ENCODE data around the gene TRAF7.
"Not testable (repeated sequence)": the region's sequence is repeated elsewhere in the genome, so short reads cannot be mapped to it uniquely, and the experiment has no call there.

Gene TRAF7

DNA sequence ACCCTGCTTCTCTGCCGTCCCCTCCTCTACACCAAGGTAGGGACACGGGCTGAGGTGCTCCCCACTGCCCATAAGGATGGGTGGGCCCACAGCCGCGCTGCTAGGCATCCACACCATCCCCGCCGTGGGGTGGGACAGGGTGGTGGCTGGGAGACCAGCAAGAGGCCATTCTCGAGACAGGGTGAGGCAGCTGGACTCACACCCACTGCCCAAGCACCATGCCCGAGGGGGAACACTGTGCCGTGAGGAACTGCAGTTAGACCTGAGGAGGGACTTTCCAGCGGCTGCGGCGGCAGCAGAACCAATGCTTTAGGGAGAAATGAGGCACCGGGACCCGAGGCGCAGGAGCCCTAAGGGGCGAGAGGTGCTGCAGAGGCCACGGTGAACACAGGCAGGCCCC is 33.2 kb upstream of the TRAF7 start:
- DNase-seq (ENCODE audit: low read depth, low spot score), result no peak

DNA sequence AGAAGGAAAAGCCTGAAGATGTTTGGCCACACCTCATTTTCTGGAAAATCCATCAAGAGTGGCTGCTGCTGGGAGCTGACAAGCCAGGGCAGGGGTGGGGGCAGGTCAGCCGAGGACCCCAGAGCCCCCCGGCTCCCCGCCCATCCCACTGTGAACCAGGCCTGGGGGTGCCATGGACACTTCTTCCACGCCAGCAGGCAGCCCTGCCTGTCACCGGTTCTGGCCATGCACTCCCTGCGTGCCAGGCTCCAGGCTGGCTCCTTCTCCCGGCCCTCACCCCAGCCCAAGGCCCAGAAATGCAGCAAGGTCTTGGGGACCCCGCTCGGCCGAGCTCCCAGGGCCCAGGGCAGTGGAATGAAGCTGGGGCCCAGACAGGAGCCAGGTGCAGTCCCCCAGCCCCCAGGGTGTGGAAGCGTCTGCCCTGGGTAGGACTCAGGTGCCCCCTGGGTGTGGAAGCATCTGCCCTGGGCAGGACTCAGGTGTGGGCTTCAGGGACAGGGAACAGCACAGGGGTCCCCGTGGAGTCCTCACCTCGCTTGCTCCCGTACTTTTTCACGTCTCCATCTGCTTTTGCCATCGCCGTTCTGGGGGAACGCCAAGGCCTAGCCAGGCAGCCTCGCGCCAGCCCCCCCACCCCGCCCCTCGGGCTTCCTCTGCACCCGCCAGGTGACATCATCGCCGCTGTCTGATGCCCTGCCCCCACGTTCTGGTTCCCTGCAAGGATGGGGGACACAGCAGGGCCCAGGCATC is 32.5 kb upstream of the TRAF7 start:
- not testable (repeated sequence) for DNase-seq (ENCODE audit: low read depth, low spot score)

DNA sequence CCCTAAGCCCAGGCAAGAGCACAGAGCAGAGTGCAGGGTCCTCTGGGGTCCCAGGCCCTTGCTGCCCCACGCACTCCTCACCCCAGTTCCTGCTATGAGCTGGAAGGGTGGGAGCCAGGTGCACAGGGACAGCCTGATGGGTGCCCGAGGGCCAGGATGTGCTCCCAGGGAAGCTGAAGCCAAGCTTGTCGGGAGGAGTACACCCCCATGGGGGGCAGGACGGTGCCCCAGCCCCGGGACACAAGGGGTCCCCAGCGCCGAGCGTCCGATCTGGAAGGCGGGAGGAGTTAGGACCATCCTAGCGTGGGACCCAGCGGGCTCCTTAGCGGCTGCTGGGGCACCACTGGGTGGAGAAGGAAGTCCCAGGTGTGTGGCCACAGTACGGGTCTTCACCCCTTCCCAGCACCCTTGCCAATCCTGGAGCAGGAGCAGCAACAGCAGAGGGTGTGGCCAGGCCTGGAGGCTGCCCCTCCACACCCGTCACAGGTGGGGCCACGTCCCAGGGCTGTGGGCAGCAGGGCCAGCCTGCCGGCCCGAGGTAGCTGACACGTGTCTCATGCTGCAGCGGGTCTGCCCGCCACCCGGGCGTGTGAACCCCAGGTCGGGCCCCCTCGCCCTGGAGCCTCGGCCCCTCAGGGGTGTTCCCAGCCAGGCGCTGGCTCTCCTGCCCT is 31.7 kb upstream of the TRAF7 start:
- DNase-seq (ENCODE audit: low read depth, low spot score), result not testable (repeated sequence)

DNA sequence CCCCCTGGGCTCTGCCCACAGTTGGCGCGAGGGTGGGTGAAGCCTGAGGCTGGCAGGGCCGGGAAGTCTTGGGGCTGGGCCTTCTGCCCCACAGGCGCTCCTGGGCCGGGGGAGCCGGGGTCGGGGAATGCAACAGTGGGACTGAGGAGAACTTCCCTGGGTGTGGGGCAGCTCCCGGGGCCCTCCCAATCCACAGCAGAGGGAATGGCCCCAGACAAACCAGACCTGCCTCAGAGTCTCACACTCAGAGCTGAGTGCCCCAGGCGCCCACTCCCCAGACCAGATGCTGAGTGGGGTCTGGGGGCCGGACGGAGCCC is 31.2 kb upstream of the TRAF7 start:
- not testable (repeated sequence) for DNase-seq (ENCODE audit: low read depth, low spot score)

DNA sequence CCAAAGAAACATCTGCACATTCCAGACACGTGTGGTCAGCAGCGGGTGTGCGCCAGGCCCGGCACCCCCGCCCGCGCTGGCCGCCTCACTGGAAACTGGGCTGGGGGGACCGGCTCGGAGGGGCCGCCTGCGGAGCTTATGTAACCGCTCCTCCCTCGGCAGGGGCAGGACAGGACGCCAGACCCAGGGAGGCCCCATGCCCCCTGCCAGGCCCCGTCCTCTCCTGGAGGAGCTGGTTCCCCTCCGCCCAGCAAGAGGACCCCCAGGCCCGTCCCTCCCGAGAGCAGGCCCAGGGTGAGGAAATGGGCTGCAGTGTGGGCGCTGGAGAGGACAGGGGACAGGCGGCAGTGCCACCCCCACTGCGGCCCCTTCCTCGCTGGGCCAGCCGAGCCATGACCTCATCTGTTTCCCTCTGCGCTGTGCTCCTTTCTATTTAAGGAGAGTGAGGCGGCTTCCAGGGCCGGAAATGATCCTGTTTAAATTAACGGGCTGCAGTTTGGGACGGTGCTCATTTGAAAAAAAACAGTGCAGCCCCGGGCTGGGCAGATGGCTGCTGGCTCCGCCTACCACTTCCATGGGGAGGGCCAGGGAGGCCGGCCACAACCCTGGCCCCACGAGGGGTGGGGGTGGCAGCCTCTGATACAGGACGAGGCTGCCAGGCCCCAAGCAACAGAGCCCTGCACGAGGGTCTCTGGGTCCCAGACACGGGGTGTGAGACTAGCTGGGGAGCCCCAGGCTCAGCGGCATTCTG is 30.7 kb upstream of the TRAF7 start:
- not testable (repeated sequence) for DNase-seq (ENCODE audit: low read depth, low spot score)

DNA sequence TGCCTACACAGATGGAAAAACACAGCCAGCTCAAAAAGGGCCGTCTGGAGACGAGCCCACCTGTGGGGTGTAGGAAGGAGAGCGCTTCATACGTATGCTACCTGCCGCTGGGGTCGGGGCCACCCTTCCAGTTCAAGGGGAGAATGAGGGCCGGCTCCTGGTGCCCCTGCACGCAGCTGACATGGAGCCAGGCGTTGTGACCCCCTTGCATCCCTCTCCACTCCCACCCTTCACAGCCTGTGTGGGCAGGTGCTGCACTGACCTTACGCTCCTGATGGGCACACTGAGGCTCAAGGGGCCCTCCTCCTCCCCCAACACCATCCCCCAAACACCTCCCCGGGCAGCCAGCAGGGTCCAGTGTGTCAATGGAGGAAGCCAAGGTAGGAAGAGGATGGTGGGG is 30.0 kb upstream of the TRAF7 start:
- DNase-seq (ENCODE audit: low read depth, low spot score), result not testable (repeated sequence)

DNA sequence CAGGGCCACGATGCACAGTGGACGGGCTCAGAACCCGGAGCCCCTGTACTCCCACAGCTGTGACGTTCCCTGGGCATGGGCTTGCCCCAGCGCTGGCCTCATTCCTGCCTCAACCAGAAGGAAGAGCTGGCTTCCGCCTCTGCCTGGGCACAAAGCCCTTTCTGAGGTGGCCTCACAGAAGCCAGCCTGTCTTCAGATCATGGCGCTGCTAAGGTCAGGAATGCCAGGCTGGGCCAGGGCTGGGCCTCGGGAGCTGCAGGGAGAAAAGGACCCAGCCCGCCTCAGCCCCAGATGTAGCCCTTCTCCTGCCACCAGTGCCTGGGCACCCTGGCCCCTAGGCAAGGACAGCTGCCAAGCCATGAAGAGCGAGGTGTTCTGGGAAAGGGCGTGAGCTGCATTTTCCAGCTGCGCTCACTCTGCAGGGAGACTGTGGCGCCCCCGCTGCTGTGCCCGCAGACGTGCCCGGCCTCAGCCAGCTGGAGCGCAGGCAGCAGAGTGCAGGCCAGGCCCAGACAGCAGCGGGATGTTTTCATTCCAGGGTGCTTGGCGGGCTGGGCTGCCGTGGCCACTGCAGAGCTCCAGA is 29.3 kb upstream of the TRAF7 start:
- not testable (repeated sequence) for DNase-seq (ENCODE audit: low read depth, low spot score)

DNA sequence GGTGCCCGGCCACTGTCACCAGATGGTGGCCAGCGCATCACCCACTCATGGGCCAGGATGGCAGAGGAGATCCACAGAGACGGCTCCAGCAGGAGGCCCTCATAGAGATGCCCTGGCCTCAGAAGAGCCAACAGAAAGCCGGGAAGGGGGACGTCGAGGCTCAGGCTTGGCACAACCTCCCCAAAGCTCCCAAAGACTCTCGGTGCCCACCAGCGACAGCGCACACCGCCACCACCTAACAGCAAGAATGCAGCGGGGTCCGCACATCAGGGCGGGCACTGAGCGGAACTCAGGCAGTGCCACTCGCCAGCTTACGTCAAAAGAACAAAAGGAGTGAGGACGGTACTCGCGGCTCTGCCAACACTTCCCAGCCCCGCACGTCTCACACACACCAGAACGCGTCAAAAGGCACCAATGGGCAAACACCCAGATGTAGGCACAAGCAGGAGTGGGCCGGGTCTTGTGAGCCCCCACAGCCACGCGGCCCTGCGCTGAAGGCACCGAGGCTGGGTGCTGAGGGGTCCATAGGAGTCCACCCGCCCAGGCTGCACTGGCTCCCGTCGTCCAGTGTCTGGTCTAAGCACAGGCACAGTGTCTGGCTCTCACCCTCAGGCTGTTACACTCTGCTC is 28.5 kb upstream of the TRAF7 start:
- DNase-seq (ENCODE audit: low read depth, low spot score), result not testable (repeated sequence)

DNA sequence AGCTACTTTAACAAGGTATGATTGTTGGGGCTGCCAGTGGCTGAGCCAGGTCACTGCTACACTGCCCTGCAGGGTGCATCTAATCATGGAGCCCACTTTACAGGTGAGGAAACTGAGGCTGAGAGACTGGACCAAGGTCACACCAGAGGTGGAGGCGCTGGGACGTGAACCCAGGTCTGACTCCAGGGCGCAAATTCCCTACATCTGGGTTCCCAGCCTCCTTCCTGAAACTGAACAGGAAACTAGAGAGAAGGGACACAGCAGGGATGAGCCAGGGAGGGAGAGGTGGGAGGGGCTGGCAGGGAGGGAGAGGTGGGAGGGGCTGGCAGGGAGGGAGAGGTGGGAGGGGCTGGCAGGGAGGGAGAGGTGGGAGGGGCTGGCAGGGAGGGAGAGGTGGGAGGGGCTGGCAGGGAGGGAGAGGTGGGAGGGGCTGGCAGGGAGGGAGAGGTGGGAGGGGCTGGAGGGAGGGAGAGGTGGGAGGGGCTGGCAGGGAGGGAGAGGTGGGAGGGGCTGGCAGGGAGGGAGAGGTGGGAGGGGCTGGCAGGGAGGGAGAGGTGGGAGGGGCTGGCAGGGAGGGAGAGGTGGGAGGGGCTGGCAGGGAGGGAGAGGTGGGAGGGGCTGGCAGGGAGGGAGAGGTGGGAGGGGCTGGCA is 27.8 kb upstream of the TRAF7 start:
- DNase-seq (ENCODE audit: low read depth, low spot score), result not testable (repeated sequence)

DNA sequence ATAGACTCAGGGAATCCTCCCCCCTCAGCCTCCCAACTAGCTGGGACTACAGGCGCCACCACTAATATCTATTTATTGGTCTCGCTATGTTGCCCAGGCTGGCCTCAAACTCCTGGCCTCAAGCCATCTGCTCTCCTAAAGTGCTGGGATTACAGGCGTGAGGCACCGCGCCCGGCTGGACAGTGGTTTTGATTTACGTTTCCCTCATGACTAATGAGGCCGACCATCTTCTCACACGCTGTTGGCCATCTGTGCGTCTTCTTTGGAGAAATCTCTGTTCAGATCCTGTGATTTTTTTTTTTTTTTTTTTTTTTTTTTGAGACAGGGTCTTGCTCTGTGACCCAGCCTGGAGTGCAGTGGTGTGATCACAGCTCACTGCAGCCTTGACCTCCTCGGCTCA is 26.3 kb upstream of the TRAF7 start:
- not testable (repeated sequence) for DNase-seq (ENCODE audit: low read depth, low spot score)

DNA sequence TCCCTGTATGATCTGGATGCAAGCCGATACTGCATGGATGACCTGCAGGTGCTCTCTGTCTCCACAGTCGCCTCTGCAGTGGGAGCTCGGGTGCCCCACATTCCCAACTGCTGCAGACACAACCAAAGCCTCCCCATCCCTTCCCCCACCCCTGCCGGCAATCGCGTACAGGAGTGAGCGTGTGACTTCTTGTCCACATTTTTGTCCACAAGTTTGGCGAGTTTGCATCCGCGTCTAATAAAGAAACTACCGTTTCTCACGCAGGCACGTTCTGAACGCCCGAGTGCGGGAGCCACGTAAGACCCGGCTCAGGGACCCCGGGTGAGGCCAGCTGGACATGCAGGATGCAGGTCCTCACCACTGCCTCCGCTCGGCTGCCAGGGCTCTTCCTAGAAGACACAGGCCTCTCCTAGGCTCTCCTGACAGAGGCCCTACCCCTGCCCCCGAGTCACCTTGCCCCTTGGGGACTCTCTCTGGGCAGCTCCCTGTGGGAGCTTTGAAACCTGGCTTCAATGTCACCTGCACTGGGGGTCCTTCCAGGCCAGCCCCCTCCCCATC is 25.6 kb upstream of the TRAF7 start:
- DNase-seq (ENCODE audit: low read depth, low spot score), result not testable (repeated sequence)

DNA sequence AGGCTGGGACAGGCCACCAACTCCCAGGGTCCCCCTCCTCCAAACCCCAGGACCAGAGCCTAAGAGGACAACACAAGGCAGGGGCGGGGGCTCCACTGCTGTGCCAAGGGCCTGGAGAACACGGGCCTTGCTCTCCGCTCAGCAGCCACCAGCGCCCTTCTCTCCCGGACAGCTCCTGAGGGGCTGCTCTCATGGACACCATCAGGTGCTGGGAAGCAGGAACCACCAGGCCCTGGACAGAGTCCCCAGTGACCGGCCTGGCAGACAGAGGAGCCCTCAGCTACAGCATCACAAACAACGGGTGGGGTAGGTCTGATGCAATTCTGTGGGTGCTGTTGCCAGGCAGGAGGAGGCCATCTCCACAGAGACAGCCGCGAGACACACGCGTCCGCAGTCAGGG is 21.8 kb upstream of the TRAF7 start:
- not testable (repeated sequence) for DNase-seq (ENCODE audit: low read depth, low spot score)

DNA sequence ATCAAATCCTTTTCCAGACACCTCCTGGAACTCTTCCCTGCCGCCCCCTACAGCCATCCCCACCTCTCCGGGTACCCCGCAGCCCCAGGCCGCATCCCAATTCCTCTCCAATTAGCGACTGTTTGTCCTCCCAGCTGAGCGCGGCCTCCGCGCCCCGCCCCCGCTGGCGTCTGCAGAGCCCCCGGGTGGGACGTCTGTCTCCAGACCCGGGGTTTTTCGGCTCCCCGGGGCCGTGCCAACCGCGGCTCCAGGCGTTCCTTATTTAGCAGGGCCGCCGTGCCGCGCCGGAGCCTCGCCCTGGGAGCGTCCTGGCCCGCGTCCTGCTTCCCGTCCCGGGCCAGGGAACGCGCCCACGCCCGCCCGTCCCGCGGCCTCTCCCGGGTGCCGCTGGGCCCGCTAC is 20.5 kb upstream of the TRAF7 start:
- not testable (repeated sequence) for DNase-seq (ENCODE audit: low read depth, low spot score)

DNA sequence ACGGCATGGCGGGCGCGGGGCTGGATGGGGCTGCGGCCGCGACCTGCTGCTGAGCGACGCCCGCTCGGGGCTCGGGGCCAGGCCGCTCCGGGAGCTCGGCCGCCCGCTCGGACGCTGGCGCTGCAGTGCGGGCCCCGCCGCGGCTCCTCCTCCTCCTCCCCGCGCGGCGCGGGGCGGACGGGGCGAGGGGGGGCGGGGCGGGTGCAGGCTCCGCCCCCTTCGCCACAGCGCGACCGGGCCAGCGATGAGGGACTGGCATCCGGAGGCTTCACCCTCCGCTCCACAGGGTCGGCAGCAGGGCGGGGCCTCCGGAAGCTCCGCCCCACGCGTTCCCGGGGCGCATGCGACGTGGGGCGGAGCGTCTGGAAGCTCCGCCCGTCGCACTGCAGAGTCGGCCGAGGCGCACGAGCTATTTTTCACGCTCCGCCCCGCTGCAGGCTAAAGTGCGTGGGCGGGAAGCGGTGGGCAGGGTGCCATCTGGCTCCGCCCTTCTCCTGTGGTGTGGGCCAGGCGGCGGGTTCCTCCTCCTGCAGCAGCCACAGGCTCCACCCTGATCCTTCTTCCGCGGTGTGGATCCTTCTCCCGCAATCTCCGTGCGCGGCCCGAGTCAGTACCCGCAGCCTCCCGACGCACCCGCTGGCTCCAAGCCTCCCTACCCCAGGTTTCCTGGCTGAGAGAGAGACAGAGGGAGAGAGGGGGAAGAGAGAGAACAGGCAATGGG is 19.7 kb upstream of the TRAF7 start, which contains the start of gene PKD1:
Gene PKD1, minus strand, starts transcription at position 129 of the 721 bp plus-strand sequence. CDS start 209 bp downstream, outside the sequence.
- DNase-seq (ENCODE audit: low read depth, low spot score), result peak; percentile 86

DNA sequence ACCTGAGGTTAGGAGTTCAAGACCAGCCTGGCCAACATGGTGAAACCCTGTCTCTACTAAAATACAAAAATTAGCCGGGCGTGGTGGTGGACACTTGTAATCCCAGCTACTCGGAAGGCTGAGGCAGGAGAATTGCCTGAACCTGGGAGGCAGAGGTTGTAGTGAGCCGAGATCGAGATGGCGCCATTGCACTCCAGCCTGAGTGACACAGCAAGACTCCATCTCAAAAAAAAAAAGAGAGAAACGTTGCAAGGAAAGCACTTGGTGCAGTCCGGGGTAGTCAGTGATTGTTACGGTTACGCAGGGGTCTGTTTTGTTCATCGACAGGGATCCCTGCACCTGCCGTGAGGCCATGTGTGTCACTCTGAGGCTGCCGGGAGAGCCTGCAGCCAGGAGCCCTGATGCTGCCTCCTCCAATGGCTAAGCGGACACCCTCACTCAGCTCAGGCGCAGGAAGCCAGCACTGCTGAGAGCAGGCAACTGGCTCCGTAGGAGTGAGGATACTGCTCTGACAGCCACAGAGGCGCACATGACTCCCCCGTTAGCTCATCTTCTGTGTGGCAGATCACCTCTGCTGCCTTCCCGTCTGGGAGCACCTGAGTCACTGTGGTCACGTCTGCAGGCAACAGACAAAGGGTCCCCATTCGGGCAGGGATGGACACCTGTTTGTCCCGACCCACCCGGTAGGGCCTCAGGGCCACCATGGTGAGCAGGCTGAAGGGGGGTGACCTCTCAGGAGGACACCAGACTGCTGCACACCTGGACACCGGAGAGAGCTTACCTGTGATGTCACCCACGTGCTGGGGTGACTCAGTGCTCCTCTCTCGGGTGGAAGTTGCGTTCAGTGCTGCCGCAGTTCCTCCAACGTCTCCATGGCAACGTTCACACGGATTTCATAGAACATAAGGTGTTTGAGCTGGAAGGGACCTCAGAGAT is 12.4 kb upstream of the TRAF7 start:
- DNase-seq (ENCODE audit: low read depth, low spot score), result no peak

DNA sequence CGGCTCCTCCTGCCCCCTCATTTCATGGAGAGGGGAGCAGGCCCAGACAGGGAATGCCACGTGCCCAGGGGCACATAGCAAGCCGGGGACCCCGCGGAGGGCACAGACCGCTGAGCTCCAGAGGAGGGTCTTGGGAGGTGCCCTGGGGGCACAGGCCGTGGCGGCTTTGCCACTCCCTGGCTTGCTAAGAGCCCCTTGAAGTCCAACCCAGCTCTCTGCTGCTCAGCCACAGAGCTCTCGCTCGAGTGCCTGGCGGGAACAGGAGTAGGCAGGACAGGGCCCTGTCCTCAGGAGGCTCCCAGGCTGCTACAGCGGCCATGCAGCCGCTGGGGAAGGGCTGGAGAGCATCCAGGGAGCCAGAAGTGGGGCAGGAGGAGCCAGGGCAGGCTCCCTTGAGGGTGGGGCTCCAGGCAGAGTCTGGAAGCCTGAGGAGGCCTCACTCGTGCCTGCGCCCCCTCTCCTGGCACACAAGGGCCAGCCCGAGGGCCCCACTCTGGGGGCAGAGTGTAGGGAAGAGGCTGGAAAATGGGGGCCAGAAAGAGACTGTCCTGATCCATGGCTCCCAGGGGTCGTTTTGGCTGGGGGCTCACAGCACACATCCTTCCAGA is 11.6 kb upstream of the TRAF7 start:
- DNase-seq (ENCODE audit: low read depth, low spot score), result no peak

DNA sequence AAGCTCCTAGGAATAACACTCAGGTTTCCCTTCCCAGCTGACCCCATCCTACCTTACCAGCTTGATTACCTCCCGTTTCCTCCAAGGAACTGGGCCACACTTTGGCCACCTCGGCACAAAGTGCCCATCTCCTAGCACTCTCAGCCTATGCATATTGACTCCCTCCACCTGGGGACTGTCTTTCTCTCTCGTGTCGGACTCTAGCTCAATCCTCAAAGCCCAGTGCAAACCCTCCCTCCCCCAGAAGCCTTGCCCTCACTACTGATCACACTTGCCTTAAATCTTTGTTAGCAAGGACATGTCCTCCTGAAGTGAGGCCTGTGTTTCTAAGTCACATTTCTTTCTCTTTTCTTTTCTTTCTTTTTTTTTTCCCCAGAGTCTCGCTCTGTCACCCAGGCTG is 9.7 kb upstream of the TRAF7 start:
- no peak for DNase-seq (ENCODE audit: low read depth, low spot score)

DNA sequence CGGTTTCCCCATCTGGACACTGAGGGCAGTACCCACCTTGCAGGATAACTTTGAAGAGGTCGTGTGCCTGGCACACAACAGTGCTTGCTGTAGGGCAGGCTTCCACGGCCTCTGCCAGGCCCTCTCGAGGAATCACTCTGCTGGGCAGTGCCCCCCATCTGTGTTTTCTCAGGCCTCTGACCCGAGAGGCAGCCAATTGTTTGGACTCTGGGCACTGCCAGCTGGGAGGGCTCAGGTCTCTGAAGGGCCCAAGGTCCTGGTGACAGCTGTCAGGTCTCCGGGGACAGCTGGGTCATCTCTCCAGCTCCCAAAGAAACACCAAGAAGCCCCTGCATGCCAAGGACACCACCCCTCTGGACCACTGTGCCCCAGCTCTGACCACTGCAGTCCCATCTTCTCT is 8.2 kb upstream of the TRAF7 start:
- DNase-seq (ENCODE audit: low read depth, low spot score), result no peak
